ENCODE data around the gene CST7. TPM values are rescaled to one million over a fixed set of nuclear protein-coding genes. Genes with fewer than 3 reads are reported as not detected.

CST7 gene
- total and polyA plus RNA-seq, 7 donors, result 0.13 to 1.2 (median 0.55) TPM

- Histone ChIP-seq H3K27ac (no peak overlapping the region), H3K36me3 (ENCODE audit: insufficient read depth in 1 of 2, low read depth in 1 of 2) (no peaks in the 10 kb centered on the region), H3K9me3 (no peaks in the 10 kb centered on the region), H3K27me3 (ENCODE audit: insufficient read depth in 3 of 3, low read length in 2 of 3) (no peaks in the 10 kb centered on the region), H3K4me1 (no peaks in the 10 kb centered on the region), H3K4me3 (no peak overlapping the region)
- WGBS, 3 donors, result 72 to 77% (median 77%) methylated on average over 3 of the region's 3 CpGs
- DNase-seq (no peak), ATAC-seq (no peak)
- intact Hi-C loops (cut with DNase I), result no loop called here
- no peak for TF ChIP-seq CTCF (IDR thresholded peaks at IDR 0.05)
Measured at GRCh38 chr20:24934716-24935115, 14.4 kb upstream of the CST7 start.

GRCh38 chr20:24935140-24935539 is 13.9 kb upstream of the CST7 start:
- 82 to 93% (median 92%) methylated on average over 3 of the region's 3 CpGs for WGBS, 3 donors
- ATAC-seq (no peak), DNase-seq (no peak)
- no peaks in the 10 kb centered on the region for H3K4me1 ChIP-seq
- H3K9me3 ChIP-seq, result no peaks in the 10 kb centered on the region
- no peaks in the 10 kb centered on the region for H3K27me3 ChIP-seq (ENCODE audit: insufficient read depth in 3 of 3, low read length in 2 of 3)
- no peak for TF ChIP-seq CTCF (IDR thresholded peaks at IDR 0.05)
- no peak overlapping the region for H3K4me3 ChIP-seq
- H3K27ac ChIP-seq, result no peak overlapping the region
- H3K36me3 ChIP-seq (ENCODE audit: insufficient read depth in 1 of 2, low read depth in 1 of 2), result no peaks in the 10 kb centered on the region
- intact Hi-C loops (cut with DNase I), result no loop called here

GRCh38 chr20:24935766-24936525 is 13.1 kb upstream of the CST7 start:
- Histone ChIP-seq H3K27me3 (ENCODE audit: insufficient read depth in 3 of 3, low read length in 2 of 3) (no peaks in the 10 kb centered on the region), H3K36me3 (ENCODE audit: insufficient read depth in 1 of 2, low read depth in 1 of 2) (no peaks in the 10 kb centered on the region), H3K27ac (no peak overlapping the region), H3K9me3 (no peaks in the 10 kb centered on the region), H3K4me3 (no peak overlapping the region), H3K4me1 (no peaks in the 10 kb centered on the region)
- 94 to 96% (median 94%) methylated on average over 4 of the region's 4 CpGs for WGBS, 3 donors
- ATAC-seq (no peak), DNase-seq (no peak)
- no peak for TF ChIP-seq CTCF (IDR thresholded peaks at IDR 0.05)
- intact Hi-C loops (cut with DNase I), result no loop called here

- Histone ChIP-seq H3K4me1 (no peaks in the 10 kb centered on the region), H3K9me3 (peaks cover 7% of the 10 kb centered on the region), H3K4me3 (no peak overlapping the region), H3K36me3 (ENCODE audit: insufficient read depth in 1 of 2, low read depth in 1 of 2) (no peaks in the 10 kb centered on the region), H3K27me3 (ENCODE audit: insufficient read depth in 3 of 3, low read length in 2 of 3) (no peaks in the 10 kb centered on the region), H3K27ac (no peak overlapping the region)
- TF ChIP-seq CTCF (IDR thresholded peaks at IDR 0.05), result no peak
- 79 to 81% (median 79%) methylated on average over 7 of the region's 7 CpGs for WGBS, 3 donors
- ATAC-seq (no peak), DNase-seq (no peak)
- intact Hi-C loops (cut with DNase I), result no loop called here
Measured at GRCh38 chr20:24936526-24937407, 12.3 kb upstream of the CST7 start.
